RCC 7860 (cell line): Measurements from ENCODE around the gene C2CD3.
"Not testable (repeated sequence)": the region's sequence is repeated elsewhere in the genome, so short reads cannot be mapped to it uniquely, and the experiment has no call there.

ENCODE experiments used
- DNase-seq: peaks from one replicate; pipeline ENCODE4 v3.0.0-alpha.2; 2015; ENCODE audit warnings: low spot score
- FAIRE-seq: peaks from 2 replicates; lab custom pipeline; 2012; peaks lifted over from hg19 to GRCh38; lab: Jason Lieb, UNC

C2CD3 gene

GRCh38 chr11:73990730-73991129 is 180.1 kb downstream of the C2CD3 start:
- DNase-seq (no peak), FAIRE-seq (no peak)

GRCh38 chr11:73989156-73989555 is 181.6 kb downstream of the C2CD3 start:
- no peak for DNase-seq
- no peak for FAIRE-seq

DNA sequence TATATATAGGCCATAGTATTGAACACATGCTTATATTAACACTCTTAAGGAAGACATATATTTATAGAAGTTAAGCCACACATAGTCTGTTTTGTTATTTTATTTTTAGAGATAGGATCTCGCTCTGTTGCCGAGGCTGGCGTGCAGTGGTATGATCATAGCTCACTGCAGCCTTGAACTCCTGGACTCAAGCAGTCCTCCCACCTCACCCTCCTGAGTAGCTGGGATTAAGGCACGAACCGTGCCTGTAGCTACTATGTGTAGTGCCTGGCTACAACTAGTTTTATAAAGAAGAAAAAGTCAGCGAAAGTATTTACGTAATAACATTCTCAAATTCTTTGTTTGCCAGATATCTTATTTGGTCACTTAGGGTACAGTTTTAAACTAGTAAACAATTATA is 182.6 kb downstream of the C2CD3 start:
- FAIRE-seq (no peak), DNase-seq (no peak)

GRCh38 chr11:73985661-73986060 is 185.1 kb downstream of the C2CD3 start:
- FAIRE-seq, DNase-seq: not testable (repeated sequence)

- DNase-seq (no peak), FAIRE-seq (no peak)
Measured at GRCh38 chr11:73983741-73984538, 186.9 kb downstream of the C2CD3 start.

DNA sequence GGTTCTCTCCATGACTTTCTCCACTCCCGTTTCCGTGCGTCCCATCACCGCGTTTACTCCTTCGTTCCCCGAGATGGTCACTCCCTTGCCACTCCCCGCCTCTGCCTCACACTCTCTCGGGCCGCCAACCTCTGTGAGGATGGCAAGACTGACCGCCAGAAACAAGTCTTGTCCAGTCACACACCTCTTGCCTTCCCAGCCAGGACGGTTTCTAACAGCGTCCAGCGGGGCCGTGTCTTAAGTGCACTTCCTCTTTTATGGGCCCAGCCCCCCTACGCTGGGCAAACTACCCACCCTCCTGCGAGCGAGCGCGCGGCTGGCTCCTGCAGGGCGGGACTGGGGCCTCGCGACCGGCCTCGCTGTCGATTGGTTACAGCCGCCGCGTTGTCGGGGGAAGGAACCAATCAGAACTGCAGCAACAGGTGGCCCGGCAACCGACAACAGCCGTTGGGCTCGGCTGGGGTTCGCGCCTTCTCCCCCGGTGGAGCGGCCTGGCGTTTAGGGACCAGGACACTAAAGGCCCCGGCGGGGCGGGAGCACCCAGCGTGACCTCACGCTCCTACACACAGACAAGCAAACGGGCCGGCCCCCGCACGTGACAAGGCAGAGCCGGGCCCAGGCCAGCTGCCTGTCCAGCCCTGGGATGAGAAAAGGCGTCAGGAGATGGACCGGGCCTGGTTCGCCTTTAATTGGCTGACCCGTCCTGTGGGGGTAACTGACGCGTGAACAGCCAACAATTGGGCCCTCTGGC is 187.6 kb downstream of the C2CD3 start:
- DNase-seq: peak; percentile 82
- no peak for FAIRE-seq

- peak; percentile 64 for DNase-seq
- FAIRE-seq: no peak
Measured at GRCh38 chr11:73982595-73982989, 188.2 kb downstream of the C2CD3 start, which contains the start of gene UCP2. UCP2 (minus strand) TSS chr11:73982843; CDS start chr11:73978378, 4,465 bp downstream.

DNA sequence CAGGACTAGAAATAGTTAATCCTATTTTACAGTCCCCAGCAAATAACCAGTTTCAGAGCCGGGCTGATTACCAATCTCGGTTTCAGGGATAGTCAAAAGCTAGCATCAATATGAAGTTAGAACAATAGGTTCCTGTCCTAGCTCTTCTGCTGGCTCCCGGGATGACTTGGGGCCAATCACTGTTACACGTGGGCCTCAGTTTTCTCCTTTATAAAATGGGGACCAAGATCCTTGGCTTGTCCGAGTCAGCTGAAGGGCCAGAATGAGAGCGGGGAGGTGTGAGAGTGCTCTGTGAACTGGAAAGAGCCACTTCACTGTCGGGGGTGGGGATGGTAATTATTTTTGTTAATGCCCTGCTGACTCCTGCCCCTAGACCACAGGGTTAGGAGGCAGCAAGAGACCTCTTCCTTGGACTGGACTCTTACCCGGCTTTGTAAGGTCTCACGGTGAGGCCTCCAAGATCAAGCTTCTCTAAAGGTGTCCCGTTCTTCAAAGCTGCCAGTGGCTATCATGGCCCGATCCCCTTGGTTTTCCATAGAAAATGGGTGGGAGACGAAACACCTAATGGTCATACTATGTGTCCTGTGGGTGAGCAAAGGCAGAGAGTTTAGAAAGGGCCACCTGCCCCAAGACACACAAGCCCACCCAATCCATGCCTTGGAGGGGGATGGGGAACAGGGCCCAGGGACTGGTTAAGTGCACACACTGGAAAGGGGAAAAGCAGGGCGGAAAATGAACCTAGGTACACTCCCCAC is 189.6 kb downstream of the C2CD3 start:
- no peak for DNase-seq
- FAIRE-seq: no peak

DNA sequence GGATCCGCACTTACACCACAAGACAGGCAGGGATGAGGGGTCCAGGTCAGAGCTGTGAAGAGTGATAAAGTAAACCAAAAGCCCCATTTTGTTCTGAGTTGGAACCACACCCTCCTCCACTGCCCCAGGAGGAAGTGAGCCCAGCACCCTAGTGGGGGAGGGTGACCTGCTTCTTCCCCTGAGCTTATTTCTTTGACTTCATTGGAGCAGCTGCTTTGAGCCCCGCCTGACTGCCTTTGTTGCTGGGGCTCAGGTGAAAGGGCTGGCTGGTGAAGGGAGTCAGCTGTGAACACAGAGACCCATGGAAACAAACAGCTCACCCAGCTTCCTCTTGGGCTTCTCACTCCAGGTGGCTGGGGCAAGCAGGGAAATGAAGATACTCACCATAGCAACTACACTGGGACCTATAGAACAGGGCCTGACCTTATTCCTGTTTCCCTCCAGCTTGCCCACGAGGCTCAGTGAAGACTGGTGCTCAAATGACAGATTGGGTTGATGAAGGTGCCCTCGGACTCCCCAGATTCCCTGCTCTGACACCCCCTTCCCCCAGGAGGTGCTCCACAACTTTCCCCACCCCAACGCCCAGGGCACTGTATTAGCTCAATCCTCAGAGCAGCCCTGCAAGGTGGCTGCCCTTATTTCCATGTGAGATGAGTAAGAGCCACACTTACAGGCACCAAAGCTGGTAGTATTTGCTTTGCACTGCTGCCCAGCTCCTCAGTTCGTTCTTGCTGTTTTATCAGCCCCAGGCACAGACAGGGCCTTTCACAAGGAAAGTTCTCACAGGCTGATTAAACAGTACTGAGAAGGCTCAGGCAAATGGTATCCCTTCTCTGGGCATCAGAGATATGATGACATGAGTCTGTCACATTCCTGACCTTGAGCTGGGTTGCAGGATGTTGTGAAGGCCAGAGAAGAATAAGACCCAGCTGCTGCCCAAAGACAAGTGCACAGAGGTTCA is 190.5 kb downstream of the C2CD3 start:
- DNase-seq (no peak), FAIRE-seq (no peak)

- no peak for DNase-seq
- FAIRE-seq: no peak
Measured at GRCh38 chr11:73978576-73979086, 192.2 kb downstream of the C2CD3 start.

DNA sequence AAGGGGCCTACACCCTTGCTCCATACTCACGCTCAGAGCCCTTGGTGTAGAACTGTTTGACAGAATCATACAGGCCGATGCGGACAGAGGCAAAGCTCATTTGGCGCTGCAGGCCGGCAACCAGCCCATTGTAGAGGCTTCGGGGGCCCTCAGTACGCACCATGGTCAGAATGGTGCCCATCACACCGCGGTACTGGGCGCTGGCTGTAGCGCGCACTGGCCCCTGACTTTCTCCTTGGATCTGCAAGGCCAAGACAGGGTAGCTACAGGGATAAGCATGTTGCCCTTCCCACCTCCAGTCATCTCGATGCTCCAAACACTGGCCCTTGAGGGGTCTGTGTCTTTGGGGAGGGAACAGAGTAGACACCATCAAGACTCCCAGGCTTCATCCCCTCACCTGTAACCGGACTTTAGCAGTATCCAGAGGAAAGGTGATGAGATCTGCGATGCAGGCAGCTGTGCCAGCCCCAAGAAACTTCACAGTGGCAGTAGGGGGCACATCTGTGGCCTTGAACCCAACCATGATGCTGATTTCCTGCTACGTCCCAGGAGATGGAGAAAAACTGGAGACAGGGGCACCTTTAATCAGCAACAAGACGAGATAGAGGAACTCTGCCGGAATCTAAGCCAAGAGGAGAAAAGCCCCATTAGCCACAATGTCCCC is 192.8 kb downstream of the C2CD3 start:
- DNase-seq (no peak), FAIRE-seq (no peak)

GRCh38 chr11:73976451-73977151 is 194.2 kb downstream of the C2CD3 start:
- FAIRE-seq: no peak
- DNase-seq: no peak

- DNase-seq: no peak
- no peak for FAIRE-seq
Measured at GRCh38 chr11:73975479-73975757, 195.4 kb downstream of the C2CD3 start.

DNA sequence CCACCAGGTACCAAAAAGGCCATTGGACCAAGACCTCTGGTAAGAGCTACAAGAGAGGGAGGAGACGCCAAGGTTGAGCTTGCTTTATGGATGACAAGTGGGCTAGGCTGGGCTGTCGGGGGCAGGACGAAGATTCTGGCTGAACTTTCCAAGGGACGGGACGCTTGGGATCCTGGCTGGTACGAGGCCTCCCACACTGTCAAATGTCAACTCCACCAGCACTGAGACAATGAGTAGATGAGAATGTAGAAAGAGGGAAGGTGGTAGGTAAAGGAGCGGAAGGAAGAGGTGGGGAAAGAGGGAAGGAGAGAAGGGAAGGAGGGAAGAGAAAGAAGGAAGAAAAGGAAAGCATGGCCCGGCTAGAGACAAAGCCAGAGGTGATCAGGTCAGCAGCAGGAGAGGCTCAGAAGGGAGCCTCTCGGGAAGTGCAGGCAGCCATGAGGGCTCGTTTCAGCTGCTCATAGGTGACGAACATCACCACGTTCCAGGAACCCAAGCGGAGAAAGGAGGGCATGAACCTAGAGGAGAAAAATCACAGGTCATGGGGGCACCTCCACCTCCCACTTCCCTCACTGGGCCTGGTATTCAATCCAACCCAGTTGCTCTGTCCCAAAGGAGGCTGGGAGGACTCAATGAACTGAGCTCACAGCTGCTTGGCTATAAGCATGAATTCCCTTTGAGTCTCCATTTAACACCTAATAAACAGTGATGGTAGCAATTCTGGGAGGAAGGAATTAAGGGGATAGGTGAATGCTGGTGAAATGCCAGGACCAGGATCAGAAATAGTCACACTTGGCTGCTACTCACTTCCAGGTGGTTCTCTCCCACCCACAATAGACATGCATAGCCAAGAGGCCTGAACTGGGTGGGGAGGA is 196.0 kb downstream of the C2CD3 start:
- DNase-seq: no peak
- FAIRE-seq: no peak

DNA sequence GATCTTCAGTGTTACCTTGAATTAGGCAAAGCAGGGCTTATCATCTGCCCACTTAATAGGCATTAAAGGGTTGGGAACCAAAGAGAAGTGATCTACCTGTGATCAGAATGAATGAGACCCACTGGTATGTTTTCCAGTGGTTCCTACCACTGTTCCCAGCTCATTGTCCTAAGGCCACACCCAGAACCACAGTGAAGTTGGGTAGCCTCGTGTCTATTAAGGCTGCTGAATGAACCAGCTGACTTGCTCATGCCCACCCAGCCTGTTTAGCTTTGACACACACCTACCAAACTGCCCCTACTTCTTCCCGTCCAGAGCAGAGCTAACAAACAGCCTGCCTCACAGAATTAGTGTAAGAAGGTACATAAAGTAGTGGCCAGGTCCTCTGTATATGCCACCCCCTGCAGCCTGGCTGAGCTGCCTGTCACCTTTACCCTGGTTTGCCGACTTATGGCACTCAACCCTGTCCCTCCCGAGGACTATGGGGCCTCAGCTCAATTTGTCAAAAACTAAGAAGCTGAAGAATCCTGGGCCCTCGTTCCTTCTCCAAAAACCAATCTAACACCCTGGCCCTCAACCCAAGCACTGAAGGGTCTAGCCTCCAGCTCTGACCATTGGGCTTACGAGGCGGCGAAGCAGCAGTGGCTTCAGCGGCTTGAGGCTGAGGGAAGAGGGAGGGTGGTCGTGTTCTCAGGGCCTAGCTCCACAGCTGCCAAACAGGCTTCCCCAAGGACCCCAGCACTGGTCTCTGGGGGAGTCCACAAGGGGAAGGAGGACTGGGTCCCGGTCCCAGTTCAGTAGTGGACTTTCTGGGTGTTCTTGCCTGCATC is 198.0 kb downstream of the C2CD3 start:
- no peak for DNase-seq
- no peak for FAIRE-seq

DNA sequence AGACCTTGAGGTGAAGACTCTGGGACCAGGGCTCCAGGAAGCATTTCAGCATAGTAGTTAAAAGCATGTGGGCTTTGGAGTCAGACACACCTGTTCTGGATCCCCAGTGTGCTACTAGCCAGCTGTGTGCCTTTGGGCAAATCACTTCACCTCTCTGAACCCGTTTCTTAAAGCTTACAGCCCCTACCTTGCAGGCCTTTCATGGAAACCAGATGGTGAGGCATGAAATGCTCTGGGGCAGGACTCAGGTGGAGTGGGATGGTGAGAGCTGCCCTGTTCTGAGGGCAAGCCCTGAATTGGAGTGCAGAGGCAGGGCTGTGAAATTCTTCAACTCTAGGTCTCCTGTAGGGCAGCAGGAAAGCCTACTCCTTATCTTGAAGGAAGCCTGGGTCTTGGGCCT is 198.6 kb downstream of the C2CD3 start:
- no peak for DNase-seq
- no peak for FAIRE-seq

- FAIRE-seq (no peak), DNase-seq (no peak)
Measured at GRCh38 chr11:73971175-73971719, 199.6 kb downstream of the C2CD3 start.
